HG02973 (cell line): ENCODE measurements around the gene HPRT1.

Experiments
- ATAC-seq: cut with Tn5 transposase; IDR thresholded peaks from one replicate; pipeline ENCODE4 v1.9.1; 2021; ENCODE audit warnings: moderate library complexity; ENCODE audit not compliant: unreplicated experiment

HPRT1 gene

GRCh38 chrX:134541906-134542305 is 81.9 kb downstream of the HPRT1 start:
- no peak for ATAC-seq

- no peak for ATAC-seq
Observed at GRCh38 chrX:134542485-134542884, 82.5 kb downstream of the HPRT1 start.

GRCh38 chrX:134543288-134543687 is 83.3 kb downstream of the HPRT1 start:
- no peak for ATAC-seq

DNA sequence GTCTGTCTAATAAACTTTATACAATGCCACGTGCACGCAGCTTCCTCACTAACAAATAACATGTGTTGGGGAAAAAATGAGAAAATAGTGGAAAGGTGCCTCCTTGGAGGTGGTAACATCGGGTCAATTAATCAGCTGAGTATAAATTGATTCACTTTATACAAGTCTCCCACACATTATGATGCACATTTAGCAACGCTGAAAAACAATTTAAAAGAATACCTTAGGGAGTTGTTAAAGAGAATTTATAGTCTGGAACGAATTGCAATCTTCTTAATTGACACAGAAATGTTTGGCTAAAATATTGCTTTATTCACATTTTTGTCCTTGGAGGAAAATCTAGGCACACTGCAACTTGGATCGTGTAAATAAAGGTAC is 84.2 kb downstream of the HPRT1 start:
- ATAC-seq: no peak

DNA sequence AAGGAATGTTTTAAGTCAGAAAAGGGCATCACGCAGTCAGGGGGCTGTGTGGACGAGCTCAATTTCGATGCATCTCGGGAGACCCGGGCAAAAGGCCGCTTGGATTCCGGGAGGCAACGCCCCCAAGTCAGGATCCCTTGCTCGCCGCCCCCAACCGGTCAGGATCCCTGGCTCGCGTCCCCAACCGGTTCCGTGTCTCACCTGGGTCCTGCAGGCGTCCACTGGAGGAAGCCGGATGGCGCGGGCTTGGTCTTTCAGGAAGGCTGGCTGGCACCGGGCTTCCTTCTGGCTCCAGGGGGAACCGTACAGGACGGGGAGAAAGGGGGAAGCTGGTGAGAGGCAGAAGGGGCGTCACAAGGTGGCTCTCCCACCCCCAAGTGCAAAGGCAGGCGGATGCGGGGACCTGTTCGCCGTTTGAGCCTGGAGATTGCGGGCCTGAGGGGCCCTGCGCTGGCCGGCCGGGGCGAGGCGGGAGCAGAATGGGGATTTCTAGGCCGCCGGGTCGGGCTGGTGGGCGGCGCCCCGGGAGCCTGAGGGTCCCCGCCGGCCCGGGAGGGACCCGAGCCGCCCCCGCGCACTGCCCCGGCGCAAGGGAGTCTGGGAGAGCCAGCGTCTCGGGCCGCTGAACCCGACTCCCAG is 84.7 kb downstream of the HPRT1 start:
- ATAC-seq: no peak

- no peak for ATAC-seq
Observed at GRCh38 chrX:134545510-134545909, 85.5 kb downstream of the HPRT1 start.

DNA sequence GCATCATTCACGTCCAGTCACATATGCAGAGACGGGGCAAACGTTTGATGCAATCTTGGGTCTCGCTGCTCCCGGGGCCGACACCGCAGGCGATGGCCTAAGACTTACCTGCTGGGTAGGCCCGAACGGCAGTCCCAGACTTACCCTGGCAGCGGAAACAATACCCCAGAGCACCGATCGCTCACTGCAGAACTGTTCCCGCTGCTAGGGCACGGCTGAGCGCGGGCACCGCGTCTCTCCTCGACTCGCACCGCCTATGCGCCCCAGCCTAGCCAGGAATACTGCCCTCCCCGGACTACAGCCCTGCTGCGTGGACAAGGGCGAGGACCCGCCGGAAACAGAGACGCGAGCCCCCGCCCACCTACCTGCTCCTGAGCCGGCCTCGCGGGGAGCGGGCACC is 86.2 kb downstream of the HPRT1 start:
- ATAC-seq: no peak

DNA sequence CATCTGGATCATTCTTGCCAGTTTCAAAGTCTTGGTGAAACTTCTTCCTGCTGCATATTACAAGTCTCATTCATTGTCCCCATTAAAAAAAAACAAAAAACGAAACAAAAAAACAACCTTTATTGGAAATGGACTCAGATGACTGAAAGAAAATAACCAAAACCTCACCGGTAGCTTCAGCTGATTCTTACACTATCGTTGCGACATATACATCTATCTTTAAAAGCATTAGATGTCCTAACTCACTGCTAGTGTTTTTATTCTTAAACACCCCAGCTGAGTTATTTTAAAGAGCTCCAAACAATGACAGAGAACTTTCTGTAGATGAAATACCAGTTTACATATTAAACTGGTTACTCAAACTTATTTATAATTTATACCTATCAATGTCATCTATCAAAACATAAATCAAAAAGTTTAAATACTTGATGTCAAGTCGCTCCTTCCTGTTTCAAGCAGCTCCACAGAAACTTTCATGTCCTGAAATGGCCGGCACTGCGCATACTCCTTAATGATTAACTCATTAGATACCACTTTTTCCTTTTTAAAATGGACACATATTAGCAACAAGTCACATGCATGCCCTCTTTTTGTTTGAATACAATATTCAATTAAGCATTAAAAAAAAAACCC is 87.2 kb downstream of the HPRT1 start:
- ATAC-seq: no peak

DNA sequence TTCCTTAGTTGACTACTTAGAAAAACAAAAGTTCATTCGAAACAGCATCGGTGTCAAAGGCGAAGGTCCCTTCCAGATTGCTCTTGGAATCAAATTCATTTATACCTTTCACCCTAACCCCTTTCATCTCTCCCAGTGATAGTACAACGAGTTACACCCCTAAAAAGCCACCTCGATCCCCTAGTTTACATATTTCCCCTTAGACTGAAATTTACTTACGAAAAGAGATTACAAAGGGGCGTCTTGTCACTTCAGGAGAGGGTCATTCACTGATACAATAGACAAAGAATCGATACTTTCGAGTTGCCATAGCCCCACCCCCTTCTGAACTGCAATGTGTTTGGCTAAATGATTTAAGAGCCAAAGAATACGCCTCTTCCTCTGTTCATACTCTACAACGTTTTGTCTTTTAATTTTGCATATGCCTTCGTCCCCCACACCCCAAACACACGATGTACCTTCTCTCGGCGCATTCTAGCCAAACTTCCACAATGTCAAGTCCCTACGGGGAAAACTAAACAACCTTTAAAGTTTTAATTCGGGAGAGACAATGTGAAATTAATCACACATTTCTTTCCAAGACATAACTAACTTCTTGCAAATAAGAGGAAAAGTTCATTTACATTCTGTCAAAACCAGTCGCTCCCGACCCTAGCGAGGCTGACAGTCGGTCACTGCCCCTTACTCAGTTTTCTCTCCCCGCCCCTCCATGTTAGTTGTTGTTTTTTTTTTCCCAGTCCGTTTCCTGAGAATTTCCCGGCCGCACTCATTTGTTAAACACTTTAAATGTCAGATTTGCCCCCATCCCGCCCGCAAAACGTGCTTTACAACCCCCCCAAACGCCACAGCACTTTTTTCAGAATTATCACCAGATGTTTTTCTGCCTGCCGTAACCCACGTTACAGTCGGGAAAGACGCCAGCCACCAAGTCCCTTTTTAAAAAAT is 88.6 kb downstream of the HPRT1 start:
- ATAC-seq: no peak
